Skin epidermis (tissue), 12 donors: ENCODE measurements around the gene NRG3.

Source experiments
- H3K27ac ChIP-seq, 21 experiments: fragments of 200-600 bp; sonication (generic) in 11 of 21; one replicate each; pipeline ENCODE4 v1.5.0; 2020; ENCODE audit warnings: mild to moderate bottlenecking in 3 of 21, inconsistent platforms in 2 of 21, moderate library complexity in 2 of 21
- H3K4me3 ChIP-seq, 7 experiments: fragments of 200-600 bp; sonication (generic) in 2 of 7; one replicate each; pipeline ENCODE4 v1.5.0; 2020; ENCODE audit warnings: inconsistent platforms in 2 of 7, mild to moderate bottlenecking in 2 of 7, moderate library complexity in 1 of 7

The NRG3 gene

DNA sequence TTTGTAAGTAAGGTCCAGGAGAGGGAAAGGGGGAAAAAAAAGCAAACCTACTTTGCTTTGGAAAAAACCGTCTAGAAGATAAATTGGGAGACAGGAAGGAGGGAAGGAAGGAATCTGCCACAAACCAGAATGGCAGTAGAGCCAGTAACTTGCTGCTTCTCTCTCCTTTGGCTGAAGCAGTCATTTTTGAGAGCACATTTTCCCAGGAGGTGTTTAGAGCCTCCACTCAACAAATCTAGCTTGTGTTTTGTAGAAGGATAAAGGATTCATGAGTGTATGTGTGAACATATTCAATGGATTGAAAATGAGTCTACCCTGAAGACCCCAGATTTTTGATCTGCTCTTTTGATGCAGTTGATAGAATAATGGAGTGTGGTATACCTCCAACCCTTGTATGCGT lies 2.6 kb downstream of the NRG3 start:
- Histone ChIP-seq H3K4me3 (no peak overlapping the region), H3K27ac (no peak overlapping the region)

DNA sequence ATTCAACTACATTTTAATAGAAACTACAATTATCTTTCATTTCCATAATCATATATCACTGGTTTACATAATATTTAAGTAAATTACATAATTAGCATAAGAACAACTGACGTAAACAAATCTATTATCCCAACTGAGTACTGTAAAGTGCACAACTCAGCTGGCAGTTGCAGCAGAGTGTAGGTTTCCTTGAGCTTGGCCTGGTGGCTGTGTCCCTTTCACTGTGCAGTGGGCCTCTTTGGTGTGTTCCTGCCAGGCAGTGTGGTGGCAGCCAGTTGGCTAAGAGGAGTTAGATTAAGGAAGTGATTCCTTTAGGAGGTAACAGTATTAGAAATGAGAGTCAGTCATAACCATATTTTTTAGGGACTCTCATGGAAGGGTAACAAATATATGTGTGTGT lies 7.0 kb downstream of the NRG3 start:
- Histone ChIP-seq H3K4me3 (no peak overlapping the region), H3K27ac (no peak overlapping the region)

- H3K4me3 ChIP-seq: no peak overlapping the region
These were observed 9.9 kb downstream of the NRG3 start for GRCh38 chr10:81884856-81885255.

GRCh38 chr10:81885491-81885890 lies 10.5 kb downstream of the NRG3 start:
- Histone ChIP-seq H3K4me3 (no peak overlapping the region), H3K27ac (no peak overlapping the region)

More at GRCh38 chr10:81884856-81885255, 9.9 kb downstream of the NRG3 start:
- no peak overlapping the region for H3K27ac ChIP-seq

DNA sequence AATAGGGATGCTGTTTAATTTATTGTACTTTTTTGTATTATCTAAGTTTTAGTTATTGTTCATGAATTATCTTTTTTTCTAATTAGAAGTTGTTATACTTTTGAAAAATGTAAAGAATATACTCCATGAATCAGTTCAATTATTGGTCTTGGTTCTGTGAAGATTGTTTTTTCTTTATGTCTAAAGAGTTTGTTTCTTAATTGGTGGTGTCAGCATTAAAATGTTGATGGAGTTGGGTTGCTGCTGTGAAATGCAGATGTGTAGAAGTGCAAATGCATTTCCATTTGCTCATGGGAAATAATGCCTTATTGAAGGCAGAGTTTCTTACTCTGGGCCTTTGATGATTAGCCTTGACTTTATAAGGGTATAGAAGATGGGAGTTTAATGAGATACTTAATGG lies 11.9 kb downstream of the NRG3 start:
- H3K27ac ChIP-seq: no peak overlapping the region
- H3K4me3 ChIP-seq: no peak overlapping the region

DNA sequence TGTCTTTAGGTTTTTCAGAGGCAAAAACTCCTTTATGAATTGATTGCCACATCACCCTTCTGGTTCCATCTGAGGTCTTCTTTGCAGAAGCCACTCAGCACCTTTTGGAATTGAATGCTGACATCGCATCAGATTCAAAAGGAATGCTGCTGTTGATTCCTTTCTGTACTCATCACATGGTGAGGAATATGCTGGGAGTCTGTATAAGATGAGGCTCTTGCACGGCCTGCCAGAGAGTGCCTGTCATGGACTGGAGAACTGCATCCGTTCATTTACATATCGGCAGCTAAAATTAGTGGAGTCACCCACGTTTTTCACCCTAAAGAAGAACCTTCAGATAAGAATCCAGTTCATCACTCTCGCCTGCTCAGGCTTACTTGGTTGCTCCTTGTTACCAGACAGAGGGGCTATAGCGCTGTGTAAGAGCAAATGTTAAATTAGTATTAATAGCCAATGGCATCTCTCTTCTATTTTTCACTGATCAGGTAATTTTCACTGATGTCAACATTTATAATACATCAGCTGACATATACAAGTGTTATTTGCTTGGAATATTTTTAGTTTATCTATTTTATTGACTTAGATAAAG lies 14.3 kb downstream of the NRG3 start:
- Histone ChIP-seq H3K27ac (no peak overlapping the region), H3K4me3 (no peak overlapping the region)

DNA sequence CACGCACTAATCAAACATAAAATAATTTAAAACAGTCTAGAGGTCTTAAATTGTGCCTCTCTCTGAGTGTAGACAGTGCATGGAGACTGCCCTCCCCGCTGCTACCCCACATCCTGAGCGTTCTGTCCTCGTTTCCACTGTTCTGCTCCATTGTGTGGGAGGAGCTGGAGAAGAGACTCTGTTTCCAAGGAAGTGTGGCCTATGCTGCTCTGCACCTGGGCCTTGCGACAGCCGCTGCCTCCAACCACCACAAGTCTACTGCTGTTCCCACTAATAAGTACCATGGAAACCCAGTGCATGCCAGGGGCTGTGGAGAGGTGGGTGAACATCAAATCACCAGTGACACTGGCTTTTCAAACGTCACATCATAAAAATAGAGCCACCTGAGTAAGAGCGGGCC lies 19.6 kb downstream of the NRG3 start:
- Histone ChIP-seq H3K27ac (no peak overlapping the region), H3K4me3 (no peak overlapping the region)

- no peak overlapping the region for H3K27ac ChIP-seq
These were observed 23.5 kb downstream of the NRG3 start for GRCh38 chr10:81898518-81898917.

GRCh38 chr10:81900989-81901388 lies 26.0 kb downstream of the NRG3 start:
- H3K27ac ChIP-seq: no peak overlapping the region

More at GRCh38 chr10:81898518-81898917, 23.5 kb downstream of the NRG3 start:
- H3K4me3 ChIP-seq: no peak overlapping the region

GRCh38 chr10:81903472-81903871 lies 28.5 kb downstream of the NRG3 start:
- no peak overlapping the region for H3K27ac ChIP-seq
- H3K4me3 ChIP-seq: no peak overlapping the region

More at GRCh38 chr10:81900989-81901388, 26.0 kb downstream of the NRG3 start:
- H3K4me3 ChIP-seq: no peak overlapping the region

DNA sequence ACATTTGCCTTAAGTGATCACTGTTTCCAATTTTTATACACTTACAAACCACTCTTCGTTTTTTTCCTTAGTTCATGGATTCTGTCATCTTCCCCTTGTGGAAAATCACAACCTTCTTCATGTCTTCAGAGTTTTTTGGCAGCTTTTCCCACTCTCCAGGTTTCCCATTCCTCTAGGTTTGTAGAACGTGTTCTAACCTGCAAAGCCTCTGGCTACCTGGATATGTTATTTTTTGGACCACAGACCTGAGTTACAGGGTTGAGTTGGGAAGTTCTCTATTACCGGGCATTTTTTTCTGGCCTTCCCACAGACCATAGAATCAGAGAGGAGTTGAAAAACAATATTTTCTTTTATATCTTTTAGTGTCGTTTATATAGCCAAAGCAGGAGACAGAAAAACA lies 30.2 kb downstream of the NRG3 start:
- Histone ChIP-seq H3K27ac (no peak overlapping the region), H3K4me3 (no peak overlapping the region)

DNA sequence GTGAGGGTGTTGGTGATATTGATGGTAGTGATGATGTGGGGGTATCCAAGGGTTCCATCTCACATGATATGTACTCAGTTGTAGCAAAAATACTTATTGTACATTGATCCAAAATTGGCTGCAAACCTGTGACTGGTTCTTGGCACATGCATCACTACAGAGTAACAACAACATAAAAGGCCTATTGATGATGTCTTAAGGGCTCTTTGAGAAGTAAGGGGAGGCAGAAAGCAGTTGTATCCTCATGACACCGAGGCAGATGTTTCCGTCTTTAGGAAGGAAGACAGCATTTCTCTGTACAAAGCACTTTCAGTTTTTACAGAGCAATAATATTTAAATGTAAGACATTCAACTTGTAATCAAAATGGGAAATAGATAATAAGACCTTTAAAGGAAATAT lies 34.5 kb downstream of the NRG3 start:
- Histone ChIP-seq H3K27ac (no peak overlapping the region), H3K4me3 (no peak overlapping the region)

DNA sequence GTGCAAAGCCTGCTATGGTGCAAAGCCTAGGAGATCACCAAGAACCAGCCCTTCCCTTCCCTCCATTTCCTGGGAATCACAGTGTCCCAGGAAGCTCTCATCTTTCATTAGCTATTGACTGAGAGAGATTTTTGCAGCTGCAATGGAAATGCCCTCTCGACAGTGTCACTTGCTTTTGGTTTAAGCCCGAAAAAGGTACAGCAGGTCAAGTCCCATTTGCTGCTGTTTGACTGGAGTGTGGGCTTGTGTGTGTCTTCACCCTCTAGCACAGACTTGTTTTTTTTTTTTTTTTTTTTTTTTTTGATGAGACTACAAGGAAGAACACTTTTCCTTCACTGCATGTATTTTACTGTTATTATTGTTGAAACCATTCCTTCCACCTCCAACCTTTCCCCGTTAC lies 36.3 kb downstream of the NRG3 start:
- no peak overlapping the region for H3K4me3 ChIP-seq
- no peak overlapping the region for H3K27ac ChIP-seq

- Histone ChIP-seq H3K27ac (no peak overlapping the region), H3K4me3 (no peak overlapping the region)
These were observed 39.9 kb downstream of the NRG3 start for GRCh38 chr10:81914736-81915503.

DNA sequence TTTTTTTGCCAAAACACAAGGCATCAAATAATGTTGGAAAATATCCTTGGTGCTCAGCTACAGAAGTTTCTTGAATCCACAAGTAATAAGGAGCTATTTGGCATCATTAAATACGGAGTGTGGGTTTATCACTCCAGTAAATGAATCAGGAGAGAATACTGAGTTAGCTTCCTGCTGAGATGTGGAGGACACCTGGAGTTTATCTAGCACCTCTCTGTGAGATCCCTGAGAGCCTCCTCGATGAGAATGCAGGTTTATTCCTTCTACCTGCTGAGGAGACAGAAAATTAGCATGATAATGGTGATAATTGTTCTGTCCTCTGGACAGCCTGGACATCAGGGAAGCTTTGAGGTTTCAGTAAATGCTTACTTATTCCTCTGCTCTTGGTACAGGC lies 40.5 kb downstream of the NRG3 start:
- Histone ChIP-seq H3K27ac (no peak overlapping the region), H3K4me3 (no peak overlapping the region)

DNA sequence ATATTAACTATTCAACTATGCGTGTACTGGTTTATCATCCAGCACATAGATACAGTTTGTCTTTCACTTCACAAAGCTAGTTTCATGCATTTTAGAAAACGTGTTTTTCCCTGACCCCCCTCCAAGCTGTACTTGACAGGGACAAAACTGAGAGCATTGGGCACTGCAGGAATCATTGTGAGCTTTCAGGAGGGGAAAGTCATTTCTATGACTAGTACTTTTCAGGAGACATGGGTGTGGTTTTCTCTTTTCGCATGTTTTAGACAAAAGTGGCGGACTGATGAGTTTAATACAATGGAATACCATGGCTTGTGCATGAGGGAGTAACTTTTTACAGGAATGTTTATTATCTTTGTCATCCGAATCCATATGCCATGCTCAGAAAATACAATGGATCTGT lies 42.7 kb downstream of the NRG3 start:
- H3K27ac ChIP-seq: no peak overlapping the region
- no peak overlapping the region for H3K4me3 ChIP-seq

- Histone ChIP-seq H3K4me3 (no peak overlapping the region), H3K27ac (no peak overlapping the region)
These were observed 43.8 kb downstream of the NRG3 start for GRCh38 chr10:81918766-81919165.

- Histone ChIP-seq H3K27ac (no peak overlapping the region), H3K4me3 (no peak overlapping the region)
These were observed 45.3 kb downstream of the NRG3 start for GRCh38 chr10:81920213-81920829.

GRCh38 chr10:81928119-81928518 lies 53.1 kb downstream of the NRG3 start:
- Histone ChIP-seq H3K4me3 (no peak overlapping the region), H3K27ac (no peak overlapping the region)

- no peak overlapping the region for H3K4me3 ChIP-seq
- H3K27ac ChIP-seq: no peak overlapping the region
These were observed 68.6 kb downstream of the NRG3 start for GRCh38 chr10:81943583-81943982.

DNA sequence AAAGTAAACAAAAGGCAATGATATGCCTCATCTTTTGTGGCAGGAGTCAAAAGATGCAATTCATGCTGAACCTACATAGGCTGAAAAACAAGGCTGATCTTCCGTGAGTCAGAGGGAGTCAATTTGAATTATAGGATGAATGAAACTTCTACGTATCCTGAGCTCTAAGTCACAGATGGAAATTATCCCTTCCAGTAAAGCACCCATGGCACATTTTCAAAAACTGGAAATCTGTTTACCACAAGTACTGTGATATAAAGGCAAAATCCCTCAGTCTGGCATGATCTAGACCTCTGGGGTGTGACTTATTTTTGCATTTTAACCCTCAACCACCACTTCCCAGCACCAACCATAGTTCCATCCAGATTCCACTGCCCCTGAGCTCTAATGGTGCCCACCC lies 69.6 kb downstream of the NRG3 start:
- Histone ChIP-seq H3K27ac (no peak overlapping the region), H3K4me3 (no peak overlapping the region)
